ACC112 (cell line): ENCODE results near the gene RANBP10.

Source experiments
- H2AFZ ChIP-seq: fragments of 200-600 bp; sonication (generic); one replicate; pipeline ENCODE4 v1.6.0; 2017; ENCODE audit warnings: antibody characterized with exemption, low read length; ENCODE audit not compliant: unreplicated experiment
- H3K27ac ChIP-seq: fragments of 200-600 bp; sonication (generic); 2 replicates; pipeline ENCODE4 v1.5.1; 2014; ENCODE audit warnings: low read depth, mild to moderate bottlenecking, antibody characterized with exemption, low read length, moderate library complexity
- H3K27me3 ChIP-seq: fragments of 200-600 bp; sonication (generic); 2 replicates; pipeline ENCODE4 v1.6.1; 2014; ENCODE audit warnings: mild to moderate bottlenecking, antibody characterized with exemption, low read length, moderate library complexity, mixed read lengths; ENCODE audit not compliant: insufficient read depth
- H3K36me3 ChIP-seq: fragments of 200-600 bp; sonication (generic); 2 replicates; pipeline ENCODE4 v1.6.1; 2016; ENCODE audit warnings: mild to moderate bottlenecking, antibody characterized with exemption, low read length, moderate library complexity, mixed read lengths; ENCODE audit not compliant: insufficient read depth
- H3K4me1 ChIP-seq: fragments of 200-600 bp; sonication (generic); one replicate; pipeline ENCODE4 v1.6.1; 2016; ENCODE audit warnings: low read length, mixed read lengths; ENCODE audit not compliant: insufficient read depth, unreplicated experiment, control insufficient read depth
- H3K4me3 ChIP-seq: fragments of 200-600 bp; sonication (generic); 2 replicates; pipeline ENCODE4 v1.5.1; 2014; ENCODE audit warnings: mild to moderate bottlenecking, low read depth, low read length
- H3K79me2 ChIP-seq: fragments of 200-600 bp; sonication (generic); one replicate; pipeline ENCODE4 v1.6.0; 2016; ENCODE audit warnings: low read length; ENCODE audit not compliant: control insufficient read depth, unreplicated experiment, insufficient read depth

RANBP10 gene

DNA sequence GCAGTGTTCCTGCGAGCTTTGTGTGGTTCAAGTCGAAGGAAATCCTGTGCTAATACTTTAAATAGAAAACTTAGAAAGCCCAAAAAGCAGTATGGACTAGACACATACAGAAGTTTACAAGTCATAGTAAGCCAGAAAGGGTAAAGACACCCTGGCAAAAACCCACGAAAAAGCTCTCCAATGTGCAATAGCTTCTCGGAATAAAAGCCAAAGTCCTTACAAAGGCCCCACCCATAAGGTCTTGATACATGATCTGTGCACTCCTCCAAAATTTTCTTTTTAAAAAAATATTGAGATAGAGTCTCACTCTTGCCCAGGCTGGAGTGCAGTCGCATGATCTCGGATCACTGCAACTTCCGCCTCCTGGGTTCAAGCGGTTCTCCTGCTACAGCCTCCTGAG, 129.4 kb downstream of the RANBP10 start:
- no peak overlapping the region for H3K27ac ChIP-seq
- peaks cover 5% of the 10 kb centered on the region; the same call in 1 of the 2 replicates for H3K36me3 ChIP-seq
- no peaks in the 10 kb centered on the region for H3K79me2 ChIP-seq
- H2AFZ ChIP-seq, result no peak overlapping the region
- no peak overlapping the region for H3K4me3 ChIP-seq
- H3K4me1 ChIP-seq, result peaks cover 5% of the 10 kb centered on the region
- no peaks in the 10 kb centered on the region for H3K27me3 ChIP-seq

DNA sequence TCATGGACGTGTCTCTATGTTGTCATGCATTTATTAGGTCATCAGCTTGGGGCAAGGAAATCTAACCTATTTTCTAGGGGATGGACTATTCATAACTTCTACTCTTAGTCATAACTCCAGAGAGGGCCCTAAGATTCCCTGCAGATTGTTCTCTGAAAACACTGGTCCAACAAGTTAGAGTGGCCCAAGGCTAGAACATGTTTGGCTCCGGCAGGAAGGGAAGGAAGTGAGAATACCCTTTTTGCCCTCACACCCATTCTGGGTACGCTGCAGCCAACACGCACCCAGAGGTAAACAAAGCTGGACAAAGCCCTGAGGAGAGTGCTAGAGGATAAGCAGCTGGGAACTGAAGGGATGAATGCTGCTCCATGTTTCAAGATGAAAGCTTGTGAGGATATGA, 129.8 kb downstream of the RANBP10 start:
- no peaks in the 10 kb centered on the region for H3K27me3 ChIP-seq
- peaks cover 5% of the 10 kb centered on the region for H3K4me1 ChIP-seq
- H3K4me3 ChIP-seq, result no peak overlapping the region
- no peaks in the 10 kb centered on the region for H3K79me2 ChIP-seq
- H2AFZ ChIP-seq, result no peak overlapping the region
- peaks cover 5% of the 10 kb centered on the region; the same call in 1 of the 2 replicates for H3K36me3 ChIP-seq
- H3K27ac ChIP-seq, result no peak overlapping the region

DNA sequence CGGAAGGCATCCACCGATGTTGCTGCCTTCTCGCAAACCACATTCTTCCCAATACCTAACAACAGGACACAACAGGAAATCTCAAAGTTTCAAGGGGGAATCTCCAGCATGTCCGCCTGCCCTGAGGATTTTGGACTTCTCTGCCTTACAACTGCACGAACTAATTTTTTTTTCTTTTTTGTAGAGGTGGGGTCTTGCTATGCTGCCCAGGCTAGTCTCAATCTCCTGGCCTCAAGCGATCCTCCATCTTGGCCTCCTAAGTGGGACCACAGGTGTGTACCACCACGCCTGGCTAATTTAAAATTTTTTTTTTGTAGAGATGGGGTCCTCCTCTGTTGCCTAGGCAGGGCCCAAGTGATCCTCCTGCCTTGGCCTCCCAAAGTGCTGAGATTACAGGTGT, 130.4 kb downstream of the RANBP10 start:
- no peaks in the 10 kb centered on the region for H3K27me3 ChIP-seq
- peaks cover 5% of the 10 kb centered on the region; the same call in 1 of the 2 replicates for H3K36me3 ChIP-seq
- H3K79me2 ChIP-seq, result no peaks in the 10 kb centered on the region
- H3K4me1 ChIP-seq, result peaks cover 5% of the 10 kb centered on the region
- H2AFZ ChIP-seq, result no peak overlapping the region
- no peak overlapping the region for H3K4me3 ChIP-seq
- no peak overlapping the region for H3K27ac ChIP-seq

- Histone ChIP-seq H3K79me2 (no peaks in the 10 kb centered on the region), H3K36me3 (peaks cover 5% of the 10 kb centered on the region; the same call in 1 of the 2 replicates), H3K27me3 (no peaks in the 10 kb centered on the region), H3K27ac (no peak overlapping the region), H3K4me1 (peaks cover 5% of the 10 kb centered on the region), H3K4me3 (no peak overlapping the region), H2AFZ (no peak overlapping the region)
These were observed 130.8 kb downstream of the RANBP10 start for GRCh38 chr16:67675579-67675935.

GRCh38 chr16:67674851-67675578, 131.3 kb downstream of the RANBP10 start:
- peaks cover 5% of the 10 kb centered on the region; the same call in 1 of the 2 replicates for H3K36me3 ChIP-seq
- H3K79me2 ChIP-seq, result no peaks in the 10 kb centered on the region
- no peak overlapping the region for H3K4me3 ChIP-seq
- no peaks in the 10 kb centered on the region for H3K27me3 ChIP-seq
- H3K27ac ChIP-seq, result no peak overlapping the region
- H3K4me1 ChIP-seq, result peaks cover 5% of the 10 kb centered on the region
- no peak overlapping the region for H2AFZ ChIP-seq

GRCh38 chr16:67673712-67674580, 132.4 kb downstream of the RANBP10 start:
- H3K36me3 ChIP-seq, result peaks cover 5% of the 10 kb centered on the region; the same call in 1 of the 2 replicates
- H3K4me1 ChIP-seq, result peaks cover 5% of the 10 kb centered on the region
- H3K79me2 ChIP-seq, result no peaks in the 10 kb centered on the region
- H3K27me3 ChIP-seq, result no peaks in the 10 kb centered on the region
- no peak overlapping the region for H3K27ac ChIP-seq
- H2AFZ ChIP-seq, result no peak overlapping the region
- H3K4me3 ChIP-seq, result no peak overlapping the region
